Hematopoietic multipotent progenitor cell treated with erythropoietin and hydrocortisone succinate and interleukin-3 and kit ligand, for 15 days (in vitro differentiated cells): ENCODE measurements around the gene TMEM196.
"Not testable (repeated sequence)": the region's sequence is repeated elsewhere in the genome, so short reads cannot be mapped to it uniquely, and the experiment has no call there.

ENCODE experiments used
- DNase-seq: peaks from one replicate; pipeline ENCODE4 v3.0.0-alpha.2; 2015; ENCODE audit warnings: low spot score

Gene TMEM196

GRCh38 chr7:19707240-19707639 is 66.2 kb downstream of the TMEM196 start:
- DNase-seq = no peak

DNA sequence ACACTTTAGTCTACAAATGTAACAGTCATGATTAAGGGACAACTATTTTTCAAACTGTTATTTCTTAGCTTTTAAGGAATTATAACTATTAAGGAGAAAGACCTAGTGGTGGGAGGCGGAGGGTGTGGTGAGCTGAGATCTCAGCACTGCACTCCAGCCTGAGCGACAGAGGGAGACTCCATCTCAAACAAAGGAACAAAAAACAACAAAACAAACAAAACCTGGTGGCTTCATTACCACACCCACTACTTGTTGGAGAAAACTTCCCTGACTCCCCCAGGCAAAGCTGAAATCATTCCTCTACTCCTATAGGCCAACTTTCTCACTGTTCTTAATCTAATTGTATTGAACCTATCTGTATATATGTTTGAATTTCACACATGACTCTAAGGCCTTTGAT is 67.8 kb downstream of the TMEM196 start:
- DNase-seq = no peak

GRCh38 chr7:19701471-19701870 is 71.9 kb downstream of the TMEM196 start:
- no peak for DNase-seq

DNA sequence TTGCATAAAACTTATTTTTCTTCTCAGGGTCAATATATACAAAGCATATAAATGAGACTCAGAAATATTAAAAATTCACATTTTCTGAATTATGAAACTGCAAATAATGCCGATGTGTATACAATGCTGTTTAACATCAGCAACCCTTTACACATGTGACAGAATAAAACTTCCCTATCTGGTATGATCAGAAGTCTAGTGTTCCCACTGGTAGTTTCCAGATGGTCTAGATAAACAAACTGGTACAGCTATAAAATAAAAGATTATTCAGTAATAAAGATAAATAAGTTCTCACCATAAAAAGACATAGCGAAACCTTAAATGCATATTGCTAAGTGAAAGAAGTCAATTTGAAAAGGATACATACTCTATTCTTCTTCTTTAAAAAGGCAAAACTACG is 72.5 kb downstream of the TMEM196 start:
- DNase-seq = no peak

GRCh38 chr7:19698331-19698730 is 75.1 kb downstream of the TMEM196 start:
- DNase-seq = no peak

DNA sequence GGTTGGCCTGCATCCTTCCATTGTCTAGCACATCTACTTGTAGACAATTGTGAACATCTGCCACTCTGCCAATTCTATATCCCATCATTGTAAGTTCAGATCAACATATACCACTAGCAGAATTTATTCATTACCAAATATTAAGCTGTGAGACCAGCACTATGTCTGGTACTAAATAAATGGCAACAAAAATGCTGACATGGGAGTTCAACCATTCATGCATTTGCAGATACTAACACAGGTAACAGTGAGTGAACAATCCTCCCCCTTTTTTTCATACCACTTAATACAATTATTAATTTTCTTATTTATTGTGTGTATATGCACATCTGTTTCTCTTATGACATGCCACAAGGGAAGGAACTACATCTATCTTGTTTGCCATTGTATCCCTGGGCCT is 76.5 kb downstream of the TMEM196 start:
- no peak for DNase-seq

- no peak for DNase-seq
Measured at GRCh38 chr7:19692111-19692828, 81.1 kb downstream of the TMEM196 start.

DNA sequence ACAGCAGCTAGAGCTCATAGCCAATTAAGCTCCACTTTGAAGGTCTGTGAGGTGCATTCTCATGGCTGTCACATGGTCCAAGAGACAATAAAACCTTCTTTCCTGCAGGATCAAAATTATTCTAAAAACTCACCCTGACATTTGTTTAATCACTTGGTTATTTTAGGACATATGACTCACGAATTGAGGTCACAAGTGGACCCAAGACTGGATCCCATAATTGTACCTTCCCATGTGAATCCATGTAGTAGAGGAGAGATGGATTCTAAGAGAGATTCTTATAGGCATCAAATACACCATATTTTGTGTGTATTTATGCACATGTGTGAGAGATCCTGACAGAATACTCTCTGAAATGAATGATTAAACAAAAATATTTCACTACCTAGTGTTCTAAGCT is 82.7 kb downstream of the TMEM196 start:
- DNase-seq = no peak

GRCh38 chr7:19689130-19689529 is 84.3 kb downstream of the TMEM196 start:
- not testable (repeated sequence) for DNase-seq

- no peak for DNase-seq
Measured at GRCh38 chr7:19681596-19681995, 91.8 kb downstream of the TMEM196 start.

- no peak for DNase-seq
Measured at GRCh38 chr7:19677180-19677579, 96.2 kb downstream of the TMEM196 start.

DNA sequence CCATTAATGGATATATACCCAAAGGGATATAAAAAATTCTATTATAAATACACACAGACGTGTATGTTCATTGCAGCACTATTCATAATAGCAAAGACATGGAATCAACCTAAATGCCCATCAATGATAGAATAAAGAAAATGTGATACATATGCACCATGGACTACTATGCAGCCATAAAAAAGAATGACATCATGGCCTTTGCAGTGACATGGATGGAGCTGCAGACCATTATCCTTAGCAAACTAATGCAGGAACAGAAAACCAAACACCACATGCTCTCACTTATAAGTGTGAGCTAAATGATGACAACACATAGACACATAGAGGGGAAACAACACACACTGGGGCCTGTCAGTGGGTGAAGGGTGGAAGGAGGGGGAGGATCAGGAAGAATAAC is 97.6 kb downstream of the TMEM196 start:
- DNase-seq = no peak

GRCh38 chr7:19674266-19674960 is 99.0 kb downstream of the TMEM196 start:
- no peak for DNase-seq

GRCh38 chr7:19670806-19671205 is 102.6 kb downstream of the TMEM196 start:
- DNase-seq = no peak
